ENCODE data around the gene GAPDHS.

Gene GAPDHS

GRCh38 chr19:35510626-35510964 is 22.7 kb upstream of the GAPDHS start:
- DNase-seq (ENCODE audit: low spot score) (no peak), FAIRE-seq (no peak)

DNA sequence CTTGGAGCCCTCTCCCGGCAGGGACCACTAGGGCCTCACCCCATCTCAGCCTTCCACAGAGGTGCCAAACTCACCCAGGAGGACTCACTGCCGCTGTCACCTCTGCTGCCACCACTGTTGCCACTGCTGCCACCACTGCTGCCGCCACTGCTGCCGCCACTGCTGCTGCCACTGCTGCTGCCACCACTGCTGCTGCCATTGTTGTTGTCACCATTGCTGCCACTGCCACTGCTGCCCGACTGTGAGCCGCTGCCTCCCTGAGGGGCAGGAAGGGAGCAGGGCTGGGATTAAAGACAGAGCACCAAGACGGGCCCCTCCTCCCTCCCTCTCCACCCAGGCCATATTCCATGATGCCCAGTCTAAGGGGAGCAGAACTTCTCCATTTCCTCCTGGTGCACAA is 21.9 kb upstream of the GAPDHS start:
- no peak for FAIRE-seq
- DNase-seq (ENCODE audit: low spot score): no peak

GRCh38 chr19:35512831-35513627 is 20.2 kb upstream of the GAPDHS start:
- FAIRE-seq (no peak), DNase-seq (ENCODE audit: low spot score) (no peak)

DNA sequence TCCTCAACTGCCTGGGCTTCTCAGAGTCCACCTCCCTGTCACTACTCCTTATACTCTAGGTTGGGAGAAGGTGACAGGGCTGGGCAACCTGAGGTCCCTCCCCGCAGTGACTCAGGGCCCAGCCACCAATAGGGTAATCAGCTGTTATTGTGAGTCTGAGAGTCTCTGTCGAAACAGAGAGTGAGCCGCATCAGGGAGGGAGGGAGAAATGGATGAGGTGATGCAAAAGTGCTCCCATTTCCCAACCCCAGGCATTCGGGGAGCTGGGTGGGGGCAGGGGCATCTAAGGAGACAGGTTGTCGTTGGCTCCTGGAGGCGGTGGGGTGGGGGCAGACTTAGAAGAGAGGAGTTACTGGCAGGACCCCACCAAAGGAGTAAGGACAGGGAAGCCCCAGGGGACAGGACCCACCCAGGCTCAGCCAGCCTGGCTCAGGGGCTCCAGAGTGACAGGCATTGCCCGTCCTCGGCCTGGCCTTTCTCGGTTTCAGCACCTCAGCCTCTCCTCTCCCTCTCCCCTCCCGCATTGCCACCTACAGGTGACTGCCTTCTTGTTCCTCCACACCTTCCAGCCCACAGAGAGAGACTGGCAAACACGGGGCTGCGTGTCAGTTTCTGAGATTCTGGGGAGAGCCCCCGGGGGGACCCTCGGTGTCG is 19.5 kb upstream of the GAPDHS start, which contains the start of gene DMKN:
Gene DMKN (minus strand): TSS at position 22 of the 654 bp plus-strand sequence. CDS start 174 bp downstream, outside the sequence.
- no peak for FAIRE-seq
- no peak for DNase-seq (ENCODE audit: low spot score)

DNA sequence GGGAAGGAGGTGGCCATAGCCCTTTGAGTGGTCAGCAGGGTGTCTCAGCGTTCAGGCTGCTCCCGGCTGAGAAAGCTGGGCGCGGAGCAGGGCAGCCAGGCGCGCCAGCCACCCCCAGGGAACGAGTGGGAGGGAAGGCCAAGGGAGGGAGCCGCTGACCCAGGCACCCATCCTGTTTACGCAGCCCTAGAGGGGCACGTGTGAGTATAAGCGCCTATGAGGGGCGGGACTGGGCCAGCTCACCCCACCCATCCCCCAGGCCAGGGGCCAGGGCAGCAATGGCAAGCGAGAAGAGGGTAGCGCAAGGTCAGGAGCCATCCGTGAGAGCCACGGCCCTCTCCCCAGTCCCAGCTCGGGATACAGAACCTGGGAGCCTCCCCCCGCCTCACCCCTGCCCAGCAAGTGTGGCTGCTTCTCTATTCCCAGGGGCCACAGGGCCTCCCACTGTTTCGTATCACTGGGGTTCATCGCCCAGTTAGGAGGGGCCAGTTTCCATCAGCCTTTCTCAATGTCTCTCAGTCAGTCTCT is 18.9 kb upstream of the GAPDHS start:
- DNase-seq (ENCODE audit: low spot score) (no peak), FAIRE-seq (no peak)

- FAIRE-seq (no peak), DNase-seq (ENCODE audit: low spot score) (no peak)
These were observed 16.9 kb upstream of the GAPDHS start for GRCh38 chr19:35516310-35516709.

DNA sequence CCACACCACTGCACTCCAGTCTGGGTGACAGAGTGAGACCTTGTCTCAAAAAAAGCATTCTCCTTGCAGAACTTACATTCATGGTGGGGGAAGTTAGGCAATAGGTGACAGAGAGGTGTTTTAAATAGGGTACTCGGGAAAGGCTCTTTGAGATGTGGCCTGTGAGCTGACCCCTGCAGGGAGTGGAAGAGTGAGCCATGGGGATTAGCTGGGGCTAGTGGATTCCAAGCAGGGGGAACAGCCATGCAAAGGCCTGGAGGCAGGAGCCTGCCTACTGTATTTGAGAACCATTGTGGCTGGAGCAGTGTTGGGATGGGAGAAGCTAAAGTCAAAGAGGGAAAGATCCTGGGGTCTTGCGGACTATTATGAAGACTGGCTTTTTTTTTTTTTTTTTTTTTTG is 15.9 kb upstream of the GAPDHS start:
- DNase-seq (ENCODE audit: low spot score) (no peak), FAIRE-seq (no peak)

DNA sequence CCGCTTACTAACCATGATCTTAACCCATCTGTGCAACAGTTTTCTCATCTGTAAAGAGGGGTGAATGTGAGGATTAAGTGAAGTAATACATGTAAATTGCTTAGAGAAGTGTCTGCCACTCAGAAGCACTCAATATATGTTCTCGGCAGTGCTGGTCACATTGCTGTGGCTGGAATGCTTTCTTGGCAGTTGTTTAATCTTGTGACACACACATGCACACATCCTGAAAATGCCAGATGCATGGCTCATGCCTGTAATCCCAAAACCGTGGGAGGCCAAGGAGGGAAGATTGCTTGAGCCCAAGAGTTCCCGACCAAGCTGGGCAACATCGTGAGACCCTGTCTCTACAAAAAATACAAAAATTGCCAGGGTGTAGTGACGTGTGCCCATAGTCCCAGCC is 14.9 kb upstream of the GAPDHS start:
- FAIRE-seq (no peak), DNase-seq (ENCODE audit: low spot score) (peak; percentile 48)

GRCh38 chr19:35519291-35519690 is 14.0 kb upstream of the GAPDHS start:
- no peak for FAIRE-seq
- no peak for DNase-seq (ENCODE audit: low spot score)

DNA sequence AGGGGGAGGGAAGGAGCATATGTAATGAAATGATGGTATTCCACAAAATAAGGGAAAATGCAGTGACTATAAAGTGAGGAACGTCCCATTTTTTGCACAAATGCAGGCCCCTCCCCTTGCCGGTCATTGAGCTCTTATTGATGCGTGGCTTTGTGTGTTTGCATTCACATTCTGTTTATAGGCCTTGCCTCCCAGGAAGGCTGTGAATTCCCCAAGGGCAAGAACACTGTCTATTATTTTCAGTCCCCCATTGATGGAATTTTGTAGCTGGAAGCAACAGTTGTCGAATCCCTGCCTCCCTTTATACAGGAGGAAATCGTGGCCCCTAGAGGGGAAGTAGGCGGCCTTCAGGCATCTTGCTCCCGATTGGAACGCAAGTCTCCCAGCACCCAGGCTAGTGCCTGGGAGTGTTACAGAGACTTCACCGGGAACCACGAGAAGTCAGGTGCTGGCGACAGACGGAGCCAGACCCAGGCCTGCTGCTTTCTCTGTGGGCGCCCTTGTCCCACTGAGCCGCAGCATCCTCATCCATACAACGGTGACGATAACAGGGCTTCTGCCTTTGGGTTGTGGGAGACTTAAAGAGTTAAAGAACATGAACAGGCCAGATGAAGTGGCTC is 12.0 kb upstream of the GAPDHS start:
- DNase-seq (ENCODE audit: low spot score): no peak

GRCh38 chr19:35522745-35523327 is 10.4 kb upstream of the GAPDHS start:
- DNase-seq (ENCODE audit: low spot score): no peak
- FAIRE-seq: no peak

More for the DNA sequence above, 12.0 kb upstream of the GAPDHS start:
- FAIRE-seq: no peak

DNA sequence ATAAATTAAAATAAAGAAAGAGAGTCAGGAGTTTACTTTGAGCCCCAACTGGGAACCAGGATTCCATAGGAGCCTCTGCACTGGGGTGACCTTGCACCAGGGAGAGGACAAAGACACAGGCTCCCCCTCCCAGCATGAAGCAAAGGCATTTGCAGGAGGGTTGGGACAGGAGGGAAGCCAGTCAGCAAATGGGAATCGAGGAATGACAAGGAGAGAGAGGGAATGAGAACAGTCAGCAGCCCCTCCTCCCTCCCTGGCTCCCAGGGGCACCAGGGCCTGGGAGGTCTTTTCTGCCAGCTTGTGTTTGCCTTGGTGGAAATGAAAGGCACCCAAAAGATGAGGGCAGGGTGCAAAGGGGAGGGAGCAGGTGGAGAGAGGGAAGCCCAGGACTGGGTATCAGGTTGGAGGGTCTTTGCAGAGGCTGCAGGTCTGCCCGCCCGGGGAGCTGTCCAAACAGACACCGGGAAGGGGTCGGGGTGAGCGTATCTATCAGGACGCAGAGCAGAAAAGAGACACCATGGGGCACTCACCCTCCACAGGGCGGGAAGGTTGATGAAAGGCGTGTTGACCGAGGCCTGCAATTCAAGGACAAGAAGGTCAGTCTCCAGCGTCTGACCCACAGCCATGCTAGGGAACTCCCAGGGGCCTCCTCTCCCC is 8.9 kb upstream of the GAPDHS start:
- no peak for FAIRE-seq

GRCh38 chr19:35525873-35526272 is 7.4 kb upstream of the GAPDHS start:
- FAIRE-seq (no peak), DNase-seq (ENCODE audit: low spot score) (no peak)

More for the DNA sequence above, 8.9 kb upstream of the GAPDHS start:
- no peak for DNase-seq (ENCODE audit: low spot score)

DNA sequence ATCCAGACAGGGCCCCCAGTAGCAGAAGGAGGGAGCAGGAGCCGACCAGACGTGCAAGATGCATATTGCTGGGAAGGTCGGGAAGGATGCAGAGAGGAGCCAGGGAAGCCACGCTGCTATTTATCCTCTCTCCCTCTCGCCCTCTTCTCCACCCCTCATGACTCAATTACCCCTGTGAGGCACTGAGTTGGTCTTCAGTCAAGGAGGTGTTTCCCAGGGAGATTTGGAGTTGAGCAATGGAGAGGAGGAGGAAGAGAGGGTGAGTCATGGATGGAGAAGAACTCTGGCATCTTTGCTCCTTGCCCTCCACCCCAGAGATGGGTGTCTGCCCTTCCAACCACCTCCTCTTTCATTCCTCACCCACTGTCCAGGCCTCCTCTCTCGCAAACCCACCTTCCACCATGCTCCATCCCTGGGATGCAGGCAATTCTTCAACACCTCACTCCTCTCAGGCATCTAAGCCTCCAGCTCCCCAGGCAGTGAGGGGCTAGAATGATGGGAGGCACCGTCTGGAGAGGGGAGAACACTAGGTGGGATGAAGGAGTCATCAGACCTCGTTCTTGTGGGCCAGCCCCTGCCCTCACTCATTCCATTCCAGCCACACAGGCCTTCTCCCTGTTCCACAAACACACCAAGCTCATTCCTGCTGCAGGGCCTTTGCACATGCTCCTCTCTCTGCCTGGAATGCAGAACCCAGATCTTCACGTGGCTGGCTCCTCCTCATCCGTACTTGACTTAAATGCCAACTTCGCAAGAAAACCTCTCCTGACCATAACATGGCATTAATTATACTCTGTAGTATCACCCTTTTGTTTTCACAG is 4.8 kb upstream of the GAPDHS start, which contains the start of gene SBSN:
Gene SBSN (minus strand): TSS at position 94 of the 821 bp plus-strand sequence. CDS start 30 bp downstream, at position 64.
- FAIRE-seq: no peak
- DNase-seq (ENCODE audit: low spot score): peak; percentile 5

DNA sequence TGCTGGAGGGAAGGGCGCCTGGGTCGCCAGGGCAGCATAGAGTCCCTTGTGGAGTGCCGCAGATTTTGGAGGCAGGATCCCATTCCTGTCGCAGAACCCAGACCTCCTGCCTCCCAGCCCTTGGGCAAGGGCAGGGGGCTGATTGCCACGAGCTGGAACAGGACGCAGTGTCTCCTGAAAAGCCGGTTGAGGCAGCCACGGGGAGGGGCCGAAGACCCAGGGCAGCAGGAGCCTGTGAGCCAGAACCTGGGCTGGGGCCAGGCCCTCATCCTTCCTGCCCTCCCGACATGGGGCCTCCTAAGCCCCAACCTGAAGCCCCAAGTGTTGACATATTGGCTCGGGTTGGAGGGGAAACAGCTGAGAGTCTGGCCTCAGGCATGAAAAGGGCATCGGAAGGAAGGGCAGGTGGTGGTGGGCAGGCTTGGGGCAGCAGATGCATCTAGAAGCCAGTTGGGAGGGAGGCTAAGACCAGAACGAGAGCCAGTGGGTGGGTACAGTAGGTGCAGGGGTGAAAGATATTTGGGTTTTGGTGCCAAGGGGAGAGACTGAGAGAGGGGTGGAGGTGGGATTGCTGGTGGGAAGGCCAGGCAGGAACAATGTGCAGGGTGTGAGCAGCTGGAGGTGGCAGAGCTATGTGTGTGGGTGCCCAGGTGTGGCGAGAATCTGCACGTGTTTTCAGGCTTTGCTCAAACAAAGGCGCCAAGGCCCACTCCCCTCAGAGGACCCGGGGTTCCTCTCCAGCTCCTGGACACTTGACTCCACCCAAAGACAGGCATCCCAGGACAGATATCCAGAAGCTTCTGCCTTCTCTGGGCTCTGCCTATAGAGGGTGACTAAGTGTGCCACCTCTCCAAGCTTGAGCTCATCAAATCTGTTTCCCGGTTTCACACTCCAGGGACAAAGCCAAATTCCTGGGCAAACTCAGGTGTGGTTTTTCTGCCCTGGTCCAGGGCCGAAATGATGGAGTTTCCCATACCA is 3.7 kb upstream of the GAPDHS start:
- FAIRE-seq: no peak
- no peak for DNase-seq (ENCODE audit: low spot score)

- DNase-seq (ENCODE audit: low spot score) (no peak), FAIRE-seq (no peak)
These were observed 2.0 kb upstream of the GAPDHS start for GRCh38 chr19:35531291-35531690.

DNA sequence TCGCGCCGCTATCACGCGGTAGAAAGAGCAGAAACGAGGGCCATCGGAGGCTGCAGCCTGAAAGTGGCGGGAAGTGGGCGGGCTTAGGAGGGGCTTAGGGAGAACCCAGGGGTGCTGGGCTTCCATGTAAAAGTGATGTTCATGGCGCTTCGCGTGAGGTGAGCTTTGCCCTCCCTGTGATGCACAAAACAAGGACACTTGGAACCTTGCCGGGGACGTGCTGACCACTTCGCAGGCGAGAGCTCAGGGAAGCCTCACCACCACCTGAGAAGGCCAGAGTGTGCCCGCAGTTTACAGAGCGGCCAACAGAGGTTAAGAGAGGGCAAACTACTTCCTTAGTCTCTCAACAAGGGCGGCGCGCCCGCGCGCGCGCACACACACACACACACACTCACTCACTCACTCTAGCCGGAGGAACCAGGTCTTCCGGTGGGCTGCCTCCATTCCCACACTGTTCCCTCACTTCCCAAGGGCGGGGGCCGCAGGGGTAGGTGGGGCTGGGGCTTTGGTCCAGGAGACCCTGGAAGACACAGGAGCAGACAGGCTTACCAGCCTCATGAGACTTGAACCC is 651 bp downstream of the GAPDHS start:
- FAIRE-seq (no peak), DNase-seq (ENCODE audit: low spot score) (no peak)

DNA sequence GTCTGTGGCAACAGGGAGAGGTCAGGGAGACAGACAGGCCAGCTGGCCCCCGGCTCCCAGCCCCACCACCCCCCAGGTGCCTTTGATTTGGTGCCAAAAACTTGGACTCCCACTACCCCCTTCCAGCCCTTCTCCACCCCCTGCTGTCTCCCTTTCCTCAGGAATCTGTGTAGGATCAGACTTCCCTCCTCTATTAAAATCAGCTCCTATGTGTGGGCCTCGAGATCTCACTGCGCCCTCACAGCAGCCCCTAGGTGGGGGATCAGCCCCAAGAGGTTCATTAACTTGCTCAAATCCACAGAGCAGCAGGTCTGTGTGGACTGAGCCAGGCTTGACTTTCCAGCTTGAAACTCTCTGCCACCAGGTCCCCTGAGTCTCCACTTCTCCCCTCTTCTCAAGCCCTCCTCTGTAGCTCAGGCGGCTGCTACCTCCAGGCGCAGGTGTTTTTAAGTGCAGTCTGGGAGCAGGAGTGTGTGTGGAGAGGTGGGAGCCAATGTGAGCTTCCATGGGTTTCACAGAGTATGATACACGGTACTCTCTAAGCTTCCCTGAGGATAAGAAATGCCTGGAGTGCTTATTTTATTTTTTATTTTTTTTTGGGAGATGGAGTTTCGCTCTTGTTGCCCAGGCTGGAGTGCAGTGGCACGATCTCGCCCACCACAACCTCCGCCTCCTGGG is 1.7 kb downstream of the GAPDHS start:
- FAIRE-seq: no peak
- no peak for DNase-seq (ENCODE audit: low spot score)
